GM12801 (cell line): Measurements from ENCODE around the gene GLIS2.

Source experiments
- TF ChIP-seq, protein P1 (sequence below): IDR thresholded peaks from one replicate; pipeline ENCODE4 v1.5.1; 2011; ENCODE audit warnings: control low read depth; ENCODE audit not compliant: insufficient read length; ENCODE audit errors: extremely low read depth

GLIS2 gene

DNA sequence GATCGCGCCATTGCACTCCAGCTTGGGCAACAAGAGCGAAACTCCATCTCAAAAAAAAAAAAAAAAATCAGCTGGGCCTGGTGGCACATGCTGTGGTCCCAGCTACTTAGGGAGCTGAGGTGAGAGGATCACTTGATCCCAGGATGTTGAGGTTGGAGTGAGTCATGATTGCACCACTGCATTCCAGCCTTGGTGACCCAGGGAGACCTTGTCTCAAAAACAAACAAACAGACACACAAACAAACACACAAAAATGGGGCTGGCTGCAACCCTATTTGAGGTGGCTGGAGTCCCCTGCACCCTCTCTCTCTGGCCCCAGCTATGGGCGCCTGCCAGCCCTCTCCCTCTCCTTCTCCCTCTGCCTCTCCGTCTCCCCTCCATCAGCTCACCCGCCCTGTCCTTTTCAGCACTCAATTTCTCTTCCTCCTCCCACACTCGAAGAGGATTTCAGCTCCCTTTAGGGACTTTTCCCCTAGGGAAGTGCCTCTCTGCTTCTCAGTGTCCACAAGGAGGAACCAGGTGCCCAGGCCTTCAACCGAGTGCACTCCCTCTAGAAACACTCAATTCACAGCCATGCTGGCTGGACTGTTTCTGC lies 25.5 kb upstream of the GLIS2 start:
- TF ChIP-seq, protein P1, sequence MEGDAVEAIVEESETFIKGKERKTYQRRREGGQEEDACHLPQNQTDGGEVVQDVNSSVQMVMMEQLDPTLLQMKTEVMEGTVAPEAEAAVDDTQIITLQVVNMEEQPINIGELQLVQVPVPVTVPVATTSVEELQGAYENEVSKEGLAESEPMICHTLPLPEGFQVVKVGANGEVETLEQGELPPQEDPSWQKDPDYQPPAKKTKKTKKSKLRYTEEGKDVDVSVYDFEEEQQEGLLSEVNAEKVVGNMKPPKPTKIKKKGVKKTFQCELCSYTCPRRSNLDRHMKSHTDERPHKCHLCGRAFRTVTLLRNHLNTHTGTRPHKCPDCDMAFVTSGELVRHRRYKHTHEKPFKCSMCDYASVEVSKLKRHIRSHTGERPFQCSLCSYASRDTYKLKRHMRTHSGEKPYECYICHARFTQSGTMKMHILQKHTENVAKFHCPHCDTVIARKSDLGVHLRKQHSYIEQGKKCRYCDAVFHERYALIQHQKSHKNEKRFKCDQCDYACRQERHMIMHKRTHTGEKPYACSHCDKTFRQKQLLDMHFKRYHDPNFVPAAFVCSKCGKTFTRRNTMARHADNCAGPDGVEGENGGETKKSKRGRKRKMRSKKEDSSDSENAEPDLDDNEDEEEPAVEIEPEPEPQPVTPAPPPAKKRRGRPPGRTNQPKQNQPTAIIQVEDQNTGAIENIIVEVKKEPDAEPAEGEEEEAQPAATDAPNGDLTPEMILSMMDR: no peak

DNA sequence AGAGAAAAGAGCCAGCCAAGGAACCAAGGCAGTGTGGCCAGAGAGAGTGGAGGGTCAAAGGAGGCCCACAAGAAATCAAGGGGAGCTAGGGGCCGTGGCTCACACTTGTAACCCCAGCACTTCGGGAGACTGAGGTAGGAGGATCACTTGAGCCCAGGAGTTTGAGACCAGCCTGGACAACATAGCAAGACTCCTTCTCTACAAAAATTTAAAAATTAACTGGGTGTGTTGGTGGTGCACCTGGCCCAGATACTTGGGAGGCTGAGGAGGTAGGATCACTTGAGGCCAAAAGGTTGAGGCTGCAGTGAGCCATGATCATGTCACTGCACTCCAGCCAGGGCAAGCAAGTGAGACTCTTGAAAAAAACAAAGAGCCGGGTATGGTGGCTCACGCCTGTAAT lies 24.2 kb upstream of the GLIS2 start:
- TF ChIP-seq, protein P1: no peak

- TF ChIP-seq, protein P1: no peak
Measured at GRCh38 chr16:4293181-4293716, 22.6 kb upstream of the GLIS2 start.

GRCh38 chr16:4293822-4294457 lies 21.9 kb upstream of the GLIS2 start:
- TF ChIP-seq, protein P1: no peak

- TF ChIP-seq, protein P1: no peak
Measured at GRCh38 chr16:4295581-4295980, 20.3 kb upstream of the GLIS2 start.

DNA sequence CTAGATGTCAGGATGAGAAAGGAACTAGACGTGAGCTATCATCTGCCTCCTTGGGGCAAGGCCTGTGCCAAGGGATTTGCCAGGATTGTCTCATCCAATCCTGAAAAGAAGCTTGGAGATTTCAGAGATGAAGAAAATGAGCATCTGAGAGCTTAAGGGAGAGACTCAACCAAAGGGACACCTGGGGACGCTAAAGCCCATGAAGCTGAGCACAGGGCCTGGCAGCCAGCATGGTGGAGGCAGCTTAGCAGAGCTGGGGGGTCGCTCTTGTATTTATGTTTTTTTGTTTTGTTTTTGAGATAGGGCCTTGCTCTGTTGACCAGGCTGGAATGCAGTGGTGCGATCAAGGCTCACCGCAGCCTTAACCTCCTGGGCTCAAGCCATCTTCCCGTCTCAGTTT lies 18.4 kb upstream of the GLIS2 start:
- TF ChIP-seq, protein P1: no peak

DNA sequence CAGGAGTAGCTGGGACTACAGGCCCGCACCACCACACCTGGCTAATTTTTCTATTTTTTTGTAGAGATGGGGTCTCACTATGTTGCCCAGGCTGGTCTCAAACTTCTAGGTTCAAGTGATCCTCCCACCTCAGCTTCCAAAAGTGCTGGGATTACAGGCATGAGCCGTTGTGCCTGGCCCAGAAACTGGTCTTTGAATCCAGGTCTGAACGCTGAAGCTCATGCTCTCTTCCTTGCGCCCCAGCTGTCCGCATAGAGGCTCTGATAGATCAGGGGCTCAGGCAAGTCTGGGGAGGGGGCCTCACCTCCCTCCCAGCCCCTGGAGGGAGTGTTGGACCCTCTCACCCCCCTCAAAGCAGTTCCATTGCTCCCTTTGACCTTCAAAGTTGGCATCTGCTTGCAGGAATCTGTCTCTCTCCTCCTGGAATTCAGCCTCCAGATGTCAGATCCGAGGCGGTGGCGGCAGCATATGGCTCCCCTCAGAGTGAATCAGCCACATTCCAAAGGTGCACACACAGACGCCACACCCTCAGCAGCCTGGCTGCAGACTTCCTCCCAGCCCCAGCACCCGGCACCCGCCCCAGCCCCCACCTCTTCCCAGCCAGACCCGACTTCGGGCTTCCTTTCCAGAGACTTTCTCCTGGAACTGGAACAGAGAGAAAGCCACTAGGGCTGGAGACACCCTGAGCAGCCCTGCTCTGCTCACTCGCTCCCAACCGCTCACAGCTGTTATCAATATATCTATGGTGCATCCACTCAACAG lies 16.9 kb upstream of the GLIS2 start:
- TF ChIP-seq, protein P1: no peak
